NT2/D1 (cell line): ENCODE data around the gene CARD18.

ENCODE experiments used
- YY1 ChIP-seq: IDR thresholded peaks from 2 replicates; pipeline ENCODE4 v1.6.1; 2011; ENCODE audit not compliant: insufficient read length, insufficient read depth
- ZNF274 ChIP-seq: IDR thresholded peaks from 2 replicates; pipeline ENCODE4 v1.6.1; 2011; ENCODE audit warnings: mild to moderate bottlenecking, low read depth, low read length

- TF ChIP-seq ZNF274 (no peak), YY1 (no peak)
These were observed at the start of gene CARD18 for GRCh38 chr11:105139669-105140068.
